HepG2 (cell line): Measurements from ENCODE around the gene IFNAR2. TPM values are rescaled to one million over a fixed set of nuclear protein-coding genes. Genes with fewer than 3 reads are reported as not detected.
A peak's percentile ranks its signal among the peaks of the same experiment; 100 is the strongest.

Source experiments
- BHLHE40 ChIP-seq: IDR thresholded peaks from 2 replicates; pipeline ENCODE4 v1.6.1; 2011; ENCODE audit warnings: low read length, improper control_type of control experiment
- CBX2 ChIP-seq, 2 experiments: fragments of 200-600 bp in 1 of 2; sonication (generic); formaldehyde crosslinking in 1 of 2; IDR thresholded peaks; 2 replicates each; pipeline versions ENCODE4 v1.7.0 to v1.8.1; 2018 to 2022; ENCODE audit warnings: low read depth in 2 of 2, low read length in 1 of 2, mild to moderate bottlenecking in 1 of 2, missing genetic modification reagents in 1 of 2
- CCDC6 ChIP-seq: sonication (generic); formaldehyde crosslinking; IDR thresholded peaks from 2 replicates; pipeline ENCODE4 v1.8.1; 2022; ENCODE audit warnings: mild to moderate bottlenecking, missing genetic modification reagents, moderate library complexity
- ELF3 ChIP-seq: IDR thresholded peaks from 2 replicates; pipeline ENCODE4 v1.6.1; 2016; ENCODE audit warnings: missing genetic modification reagents, missing compliant biosample characterization
- FOSL2 ChIP-seq: sonication (generic); formaldehyde crosslinking; IDR thresholded peaks from 2 replicates; pipeline ENCODE4 v1.4.0; 2020; ENCODE audit warnings: missing genetic modification reagents
- FOXP4 ChIP-seq: sonication (generic); formaldehyde crosslinking; IDR thresholded peaks from 2 replicates; pipeline ENCODE4 v1.4.0; 2020; ENCODE audit warnings: missing genetic modification reagents
- GATAD2A ChIP-seq: IDR thresholded peaks from 2 replicates; pipeline ENCODE4 v1.6.1; 2016
- GLI4 ChIP-seq: sonication (generic); formaldehyde crosslinking; IDR thresholded peaks from 2 replicates; pipeline ENCODE4 v1.5.1; 2020; ENCODE audit warnings: missing genetic modification reagents, mild to moderate bottlenecking, moderate library complexity, borderline replicate concordance
- KDM3A ChIP-seq: IDR thresholded peaks from 2 replicates; pipeline ENCODE4 v1.6.1; 2018; ENCODE audit warnings: low read depth, missing compliant biosample characterization
- KLF6 ChIP-seq: IDR thresholded peaks from 2 replicates; pipeline ENCODE4 v1.8.0; 2016; ENCODE audit warnings: missing biosample characterization, missing genetic modification reagents
- NFAT5 ChIP-seq: sonication (generic); formaldehyde crosslinking; IDR thresholded peaks from 2 replicates; pipeline ENCODE4 v1.4.0; 2020; ENCODE audit warnings: missing genetic modification reagents
- SETDB1 ChIP-seq: sonication (generic); formaldehyde crosslinking; IDR thresholded peaks from 2 replicates; pipeline ENCODE4 v1.5.1; 2020; ENCODE audit warnings: missing genetic modification reagents, mild to moderate bottlenecking, borderline replicate concordance
- TFDP2 ChIP-seq: sonication (generic); formaldehyde crosslinking; IDR thresholded peaks from 2 replicates; pipeline ENCODE4 v1.4.0; 2020; ENCODE audit warnings: missing genetic modification reagents
- THRA ChIP-seq: sonication (generic); formaldehyde crosslinking; IDR thresholded peaks from 2 replicates; pipeline ENCODE4 v1.4.0; 2020; ENCODE audit warnings: missing genetic modification reagents, borderline replicate concordance
- ZC3H13 ChIP-seq: sonication (generic); formaldehyde crosslinking; IDR thresholded peaks from 2 replicates; pipeline ENCODE4 v1.8.1; 2023; ENCODE audit warnings: mild to moderate bottlenecking, missing genetic modification reagents, moderate library complexity
- ZFY ChIP-seq: sonication (generic); formaldehyde crosslinking; IDR thresholded peaks from 2 replicates; pipeline ENCODE4 v1.4.0; 2020; ENCODE audit warnings: missing genetic modification reagents
- ZKSCAN5 ChIP-seq: sonication (generic); formaldehyde crosslinking; IDR thresholded peaks from 2 replicates; pipeline ENCODE4 v1.5.1; 2020; ENCODE audit warnings: mild to moderate bottlenecking, missing genetic modification reagents
- ZNF12 ChIP-seq: sonication (generic); formaldehyde crosslinking; IDR thresholded peaks from 2 replicates; pipeline ENCODE4 v1.5.0; 2020; ENCODE audit warnings: missing genetic modification reagents
- ZNF605 ChIP-seq: sonication (generic); formaldehyde crosslinking; IDR thresholded peaks from 2 replicates; pipeline ENCODE4 v1.8.0; 2022; ENCODE audit warnings: mild to moderate bottlenecking, missing genetic modification reagents
- ZNF670 ChIP-seq: sonication (generic); formaldehyde crosslinking; IDR thresholded peaks from 2 replicates; pipeline ENCODE4 v1.8.0; 2022; ENCODE audit warnings: mild to moderate bottlenecking, missing genetic modification reagents, borderline replicate concordance
- ZNF879 ChIP-seq: sonication (generic); formaldehyde crosslinking; IDR thresholded peaks from 2 replicates; pipeline ENCODE4 v1.8.1; 2023; ENCODE audit warnings: missing genetic modification reagents
- polyA plus RNA-seq, 8 experiments: library from polyadenylated mRNA; depleted of rRNA in 3 of 8; stranded (reverse) in 7 of 8; unstranded in 1 of 8; fragments of >200 nt; fragmentation: Illumina TruSeq in 4 of 8; extraction: Trizol in 4 of 8; gene quantifications; 2 replicates each; pipeline versions ENCODE4 v1.2.1 to v1.2.3, GENCODE V29; 2011 to 2016; ENCODE audit warnings: low read depth in 4 of 8, missing spikeins in 1 of 8, mixed read lengths in 1 of 8; ENCODE audit not compliant: insufficient read depth in 1 of 8
- total RNA-seq, 5 experiments: library from RNA; depleted of rRNA; stranded (reverse); fragments of >200 nt; fragmentation: Illumina TruSeq; extraction: Trizol; gene quantifications; 2 replicates each; pipeline ENCODE4 v1.2.3, GENCODE V29; 2016; ENCODE audit warnings: low read depth in 1 of 5

IFNAR2 gene
- total and polyA plus RNA-seq, 2 of the 13 experiments (the other 11 are each of a cell fraction or from before 2014, with no cell fraction given): 5.1 to 24.1 TPM

GRCh38 chr21:33229784-33230544 lies at the start of gene IFNAR2 (continued):
- TF ChIP-seq ZNF670 (CRISPR knock-in tag) (no peak), ZNF605 (CRISPR knock-in tag) (no peak), ZKSCAN5 (no peak), ZNF879 (0 out of 2 replicates have a peak, but pooled peaks have one; percentile 67), THRA (no peak), FOXP4 (no peak), CCDC6 (CRISPR knock-in tag) (peak; percentile 19; the same call in 1 of the 2 replicates), SETDB1 (CRISPR knock-in tag) (no peak), ELF3 (no peak), NFAT5 (CRISPR knock-in tag) (peak; percentile 86; the same call in 1 of the 2 replicates), ZFY (peak; percentile 54), KLF6 (CRISPR knock-in tag) (0 out of 2 replicates have a peak, but pooled peaks have one; percentile 35), TFDP2 (CRISPR knock-in tag) (peak; percentile 51), GLI4 (CRISPR knock-in tag) (peak; percentile 61; the same call in 1 of the 2 replicates), ZNF12 (CRISPR knock-in tag) (no peak), GATAD2A (no peak), FOSL2 (CRISPR knock-in tag) (no peak), ZC3H13 (CRISPR knock-in tag) (no peak), BHLHE40 (no peak), KDM3A (no peak), CBX2 (IDR thresholded peaks at IDR 0.05; ENCODE audit: low read depth, low read length) (no peak), CBX2 (CRISPR knock-in tag; IDR thresholded peaks at IDR 0.05; ENCODE audit: low read depth) (no peak)
